Sigmoid colon (tissue), 4 donors: ENCODE results near the gene ROS1.

Experiments used
- POLR2A ChIP-seq, 2 donors: fragments of 450-650 bp; IDR thresholded peaks; one replicate each; pipeline ENCODE4 v1.6.1; 2016; ENCODE audit warnings: antibody characterized with exemption in 2 of 2, mild to moderate bottlenecking in 2 of 2, moderate library complexity in 2 of 2
- POLR2AphosphoS5 ChIP-seq, 4 donors: sonication (generic); formaldehyde crosslinking; IDR thresholded peaks; one replicate each; pipeline ENCODE4 v1.6.1; 2017; ENCODE audit warnings: antibody characterized with exemption in 4 of 4
- TF ChIP-seq, protein P1 (sequence below), 4 experiments: fragments of 450-650 bp in 3 of 4; fragments of 200-600 bp in 1 of 4; IDR thresholded peaks; one replicate each; pipeline ENCODE4 v1.5.1; 2016 to 2019; ENCODE audit warnings: antibody characterized with exemption in 4 of 4, mild to moderate bottlenecking in 3 of 4, moderate library complexity in 2 of 4

DNA sequence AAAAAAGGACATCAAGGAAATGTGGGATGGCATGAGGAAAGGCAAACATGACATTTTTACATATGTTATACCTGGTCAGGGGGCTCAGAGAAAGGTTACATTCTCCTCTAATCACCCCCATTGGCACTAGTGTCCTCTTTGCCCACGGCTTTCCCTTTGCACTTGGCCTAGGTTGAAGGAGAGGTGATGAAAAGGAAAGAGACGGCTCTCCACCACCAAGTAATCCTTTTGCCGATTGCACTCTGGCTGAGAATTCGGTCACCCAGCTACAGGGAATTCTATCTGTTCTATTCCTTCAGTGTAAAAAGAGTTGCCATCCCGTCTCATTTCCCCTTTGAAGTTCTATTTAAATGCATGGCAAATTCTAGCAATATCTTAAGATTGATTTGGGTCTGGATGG is 150.0 kb downstream of the ROS1 start:
- TF ChIP-seq, protein P1, sequence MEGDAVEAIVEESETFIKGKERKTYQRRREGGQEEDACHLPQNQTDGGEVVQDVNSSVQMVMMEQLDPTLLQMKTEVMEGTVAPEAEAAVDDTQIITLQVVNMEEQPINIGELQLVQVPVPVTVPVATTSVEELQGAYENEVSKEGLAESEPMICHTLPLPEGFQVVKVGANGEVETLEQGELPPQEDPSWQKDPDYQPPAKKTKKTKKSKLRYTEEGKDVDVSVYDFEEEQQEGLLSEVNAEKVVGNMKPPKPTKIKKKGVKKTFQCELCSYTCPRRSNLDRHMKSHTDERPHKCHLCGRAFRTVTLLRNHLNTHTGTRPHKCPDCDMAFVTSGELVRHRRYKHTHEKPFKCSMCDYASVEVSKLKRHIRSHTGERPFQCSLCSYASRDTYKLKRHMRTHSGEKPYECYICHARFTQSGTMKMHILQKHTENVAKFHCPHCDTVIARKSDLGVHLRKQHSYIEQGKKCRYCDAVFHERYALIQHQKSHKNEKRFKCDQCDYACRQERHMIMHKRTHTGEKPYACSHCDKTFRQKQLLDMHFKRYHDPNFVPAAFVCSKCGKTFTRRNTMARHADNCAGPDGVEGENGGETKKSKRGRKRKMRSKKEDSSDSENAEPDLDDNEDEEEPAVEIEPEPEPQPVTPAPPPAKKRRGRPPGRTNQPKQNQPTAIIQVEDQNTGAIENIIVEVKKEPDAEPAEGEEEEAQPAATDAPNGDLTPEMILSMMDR (IDR thresholded peaks at IDR 0.05): no peak
- TF ChIP-seq POLR2AphosphoS5 (IDR thresholded peaks at IDR 0.05) (no peak), POLR2A (IDR thresholded peaks at IDR 0.05) (no peak)
